Hepatocyte (in vitro differentiated cells): ENCODE measurements around the gene FITM1. TPM values are rescaled to one million over a fixed set of nuclear protein-coding genes. Genes with fewer than 3 reads are reported as not detected.

Experiments
- DNase-seq: peaks from one replicate; pipeline ENCODE4 v3.0.0-alpha.2; 2016; ENCODE audit warnings: low spot score
- H2AFZ ChIP-seq: fragments of 200-600 bp; sonication (generic); 2 replicates; pipeline ENCODE4 v1.6.0; 2016; ENCODE audit warnings: antibody characterized with exemption, mild to moderate bottlenecking
- H3K27ac ChIP-seq: fragments of 200-600 bp; sonication (generic); 2 replicates; pipeline ENCODE4 v1.5.1; 2016; ENCODE audit warnings: mild to moderate bottlenecking
- H3K27me3 ChIP-seq: fragments of 200-600 bp; sonication (generic); 2 replicates; pipeline ENCODE4 v1.6.1; 2016
- H3K36me3 ChIP-seq: fragments of 200-600 bp; sonication (generic); replicated peaks from 2 replicates; pipeline ENCODE4 v1.5.1; 2016; ENCODE audit warnings: low read depth; ENCODE audit not compliant: insufficient read depth
- H3K4me1 ChIP-seq: fragments of 200-600 bp; sonication (generic); 2 replicates; pipeline ENCODE4 v1.5.1; 2016; ENCODE audit warnings: mild to moderate bottlenecking, moderate library complexity; ENCODE audit not compliant: insufficient read depth
- H3K4me2 ChIP-seq: fragments of 200-600 bp; sonication (generic); 2 replicates; pipeline ENCODE4 v1.6.0; 2016
- H3K4me3 ChIP-seq: fragments of 200-600 bp; sonication (generic); 2 replicates; pipeline ENCODE4 v1.5.1; 2016; ENCODE audit warnings: mild to moderate bottlenecking
- H3K79me2 ChIP-seq: fragments of 200-600 bp; sonication (generic); 2 replicates; pipeline ENCODE4 v1.6.0; 2017; ENCODE audit warnings: mild to moderate bottlenecking
- H3K9me2 ChIP-seq: fragments of 200-600 bp; sonication (generic); replicated peaks from 2 replicates; pipeline ENCODE4 v1.6.0; 2017; ENCODE audit warnings: mild to moderate bottlenecking; ENCODE audit not compliant: insufficient read depth
- H3K9me3 ChIP-seq: fragments of 200-600 bp; sonication (generic); 2 replicates; pipeline ENCODE4 v1.5.1; 2016; ENCODE audit warnings: low read depth, mild to moderate bottlenecking
- H4K20me1 ChIP-seq: fragments of 200-600 bp; sonication (generic); 2 replicates; pipeline ENCODE4 v1.6.0; 2016; ENCODE audit warnings: mild to moderate bottlenecking; ENCODE audit not compliant: insufficient read depth, poor library complexity, severe bottlenecking
- EZH2 ChIP-seq: fragments of 200-600 bp; sonication (generic); IDR thresholded peaks from 2 replicates; pipeline ENCODE4 v1.6.1; 2016; ENCODE audit warnings: antibody characterized with exemption, mild to moderate bottlenecking, borderline replicate concordance
- EZH2phosphoT487 ChIP-seq: fragments of 200-600 bp; sonication (generic); IDR thresholded peaks from one replicate; pipeline ENCODE4 v1.6.1; 2018; ENCODE audit warnings: antibody characterized with exemption, mild to moderate bottlenecking, low read depth, moderate library complexity; ENCODE audit not compliant: unreplicated experiment, severe bottlenecking
- WGBS: methylation state at CpG from one replicate; pipeline ENCODE4 v1.1.6; 2016; ENCODE audit warnings: low lambda C conversion rate; ENCODE audit errors: missing lambda C conversion rate; 5-methylcytosine and 5-hydroxymethylcytosine counted together
- polyA plus RNA-seq: library from polyadenylated mRNA; unstranded; fragments of >200 nt; fragmentation: Nextera tagmentation; extraction: Ambion mirVana; gene quantifications from 2 replicates; pipeline ENCODE4 v1.2.1, GENCODE V29; 2016
- total RNA-seq: library from RNA; depleted of rRNA; stranded (reverse); fragments of >200 nt; gene quantifications from 2 replicates; pipeline ENCODE4 v1.2.3, GENCODE V29; 2014
- TF ChIP-seq, protein P1 (sequence below): fragments of 200-600 bp; sonication (generic); IDR thresholded peaks from 2 replicates; pipeline ENCODE4 v1.5.1; 2016; ENCODE audit warnings: antibody characterized with exemption, mild to moderate bottlenecking; ENCODE audit not compliant: poor library complexity

FITM1 gene
- total and polyA plus RNA-seq, 2 experiments from 2014 or later: 1.0 to 2.2 TPM

DNA sequence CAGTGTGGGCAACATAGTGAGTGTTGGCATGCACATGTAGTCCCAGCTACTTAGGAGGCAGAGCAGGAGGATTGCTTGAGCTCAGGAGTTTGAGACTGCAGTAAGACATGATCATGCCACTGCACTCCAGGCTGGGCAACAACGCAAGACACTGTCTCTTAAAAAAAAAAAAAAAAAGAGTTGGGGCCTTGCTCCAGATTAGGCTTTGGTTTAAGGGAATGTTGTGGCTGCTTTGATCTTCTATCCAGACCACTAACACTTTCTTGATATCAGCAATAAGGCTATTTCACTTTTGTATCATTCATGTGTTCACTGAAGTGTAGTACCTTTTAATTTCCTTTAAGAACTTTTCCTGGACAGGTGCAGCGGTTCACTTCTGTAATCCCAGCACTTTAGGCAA, 2.8 kb upstream of the FITM1 start:
- Histone ChIP-seq H3K4me3 (no peak overlapping the region), H3K4me1 (no peaks in the 10 kb centered on the region), H3K27ac (no peak overlapping the region), H3K79me2 (no peaks in the 10 kb centered on the region), H3K4me2 (no peak overlapping the region), H3K27me3 (no peaks in the 10 kb centered on the region), H2AFZ (no peak overlapping the region), H3K36me3 (no peaks in the 10 kb centered on the region), H3K9me3 (no peaks in the 10 kb centered on the region), H4K20me1 (no peaks in the 10 kb centered on the region), H3K9me2 (no peaks in the 10 kb centered on the region)
- DNase-seq: no peak
- WGBS: 88% methylated on average over 2 of the region's 2 CpGs
- TF ChIP-seq, protein P1, sequence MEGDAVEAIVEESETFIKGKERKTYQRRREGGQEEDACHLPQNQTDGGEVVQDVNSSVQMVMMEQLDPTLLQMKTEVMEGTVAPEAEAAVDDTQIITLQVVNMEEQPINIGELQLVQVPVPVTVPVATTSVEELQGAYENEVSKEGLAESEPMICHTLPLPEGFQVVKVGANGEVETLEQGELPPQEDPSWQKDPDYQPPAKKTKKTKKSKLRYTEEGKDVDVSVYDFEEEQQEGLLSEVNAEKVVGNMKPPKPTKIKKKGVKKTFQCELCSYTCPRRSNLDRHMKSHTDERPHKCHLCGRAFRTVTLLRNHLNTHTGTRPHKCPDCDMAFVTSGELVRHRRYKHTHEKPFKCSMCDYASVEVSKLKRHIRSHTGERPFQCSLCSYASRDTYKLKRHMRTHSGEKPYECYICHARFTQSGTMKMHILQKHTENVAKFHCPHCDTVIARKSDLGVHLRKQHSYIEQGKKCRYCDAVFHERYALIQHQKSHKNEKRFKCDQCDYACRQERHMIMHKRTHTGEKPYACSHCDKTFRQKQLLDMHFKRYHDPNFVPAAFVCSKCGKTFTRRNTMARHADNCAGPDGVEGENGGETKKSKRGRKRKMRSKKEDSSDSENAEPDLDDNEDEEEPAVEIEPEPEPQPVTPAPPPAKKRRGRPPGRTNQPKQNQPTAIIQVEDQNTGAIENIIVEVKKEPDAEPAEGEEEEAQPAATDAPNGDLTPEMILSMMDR: no peak
- TF ChIP-seq EZH2phosphoT487: no peak
- no peak for TF ChIP-seq EZH2

DNA sequence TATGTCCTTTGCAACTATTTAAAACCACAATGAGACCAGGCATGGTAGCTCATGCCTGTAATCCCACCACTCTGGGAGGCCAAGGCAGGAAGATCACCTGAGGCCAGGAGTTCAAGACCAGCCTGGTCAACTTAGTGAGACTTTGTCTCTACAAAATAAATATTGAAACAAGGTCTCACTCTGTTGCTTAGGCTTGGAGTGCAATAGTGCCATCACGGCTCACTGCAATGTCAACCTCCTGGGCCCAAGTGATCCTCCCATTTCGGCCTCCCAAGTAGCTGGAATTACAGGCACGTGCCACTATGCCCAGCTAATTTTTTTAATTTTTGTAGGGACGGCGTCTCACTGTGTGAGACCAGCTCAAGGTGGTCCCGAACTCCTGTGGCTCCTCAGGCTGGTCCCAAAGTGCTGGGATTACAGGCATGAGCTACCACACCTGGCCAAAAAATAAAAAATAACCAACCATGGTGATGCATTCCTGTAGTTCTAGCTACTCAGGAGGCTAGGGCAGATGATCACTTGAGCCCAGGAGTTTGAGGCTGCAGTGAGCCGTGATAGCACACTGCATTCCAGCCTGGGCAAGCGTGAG, 955 bp upstream of the FITM1 start:
- DNase-seq: no peak

DNA sequence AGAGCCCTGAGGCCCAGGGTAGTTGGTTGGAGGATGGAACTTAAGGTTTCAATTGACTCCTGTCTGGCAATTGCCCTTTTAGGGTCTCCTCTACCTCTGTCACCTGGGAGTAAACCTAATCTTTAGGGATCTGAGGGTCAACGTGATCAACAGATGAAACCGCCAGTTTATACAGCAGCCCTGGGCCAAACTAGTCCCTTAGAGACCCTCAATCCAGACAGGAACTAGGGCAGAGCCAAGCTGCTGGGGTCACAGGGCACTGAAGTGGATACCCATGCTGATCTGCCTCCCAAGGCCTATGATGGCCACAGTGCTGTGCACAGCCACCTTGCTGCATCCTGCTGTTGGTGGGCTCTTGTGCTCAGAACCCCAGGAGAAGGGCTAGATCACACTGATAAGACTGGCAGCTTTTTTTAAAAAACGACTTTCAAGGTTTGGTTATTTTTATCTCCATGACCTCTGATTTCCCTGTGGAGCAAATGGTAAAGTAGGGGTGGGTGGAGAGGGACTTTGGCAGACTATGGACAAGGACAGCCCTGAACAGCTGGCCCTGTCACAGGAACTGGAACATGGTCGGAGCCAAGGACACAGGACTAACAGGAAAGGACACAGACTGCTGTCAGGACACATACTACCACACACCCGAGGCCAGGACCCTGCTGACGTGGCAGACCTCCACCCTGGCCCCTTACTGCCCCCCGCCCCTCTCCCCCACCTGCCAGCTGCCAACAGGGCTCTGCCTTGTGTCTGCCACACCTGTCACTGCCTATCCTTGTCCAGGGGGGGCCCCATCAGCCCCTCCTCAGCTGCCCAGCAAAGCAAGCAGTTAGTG, 474 bp downstream of the FITM1 start:
- Histone ChIP-seq H3K9me2 (no peaks in the 10 kb centered on the region), H3K27ac (no peak overlapping the region), H3K27me3 (no peaks in the 10 kb centered on the region), H3K4me2 (no peak overlapping the region), H2AFZ (no peak overlapping the region), H3K9me3 (no peaks in the 10 kb centered on the region), H3K4me3 (no peak overlapping the region), H4K20me1 (no peaks in the 10 kb centered on the region), H3K79me2 (no peaks in the 10 kb centered on the region), H3K36me3 (no peaks in the 10 kb centered on the region), H3K4me1 (no peaks in the 10 kb centered on the region)
- DNase-seq: no peak
- TF ChIP-seq EZH2phosphoT487 (no peak), EZH2 (no peak)
- TF ChIP-seq, protein P1: no peak
- 64% methylated on average over 7 of the region's 7 CpGs for WGBS

More for the DNA sequence above, 955 bp upstream of the FITM1 start:
- Histone ChIP-seq H3K27me3 (no peaks in the 10 kb centered on the region), H3K9me2 (no peaks in the 10 kb centered on the region), H4K20me1 (no peaks in the 10 kb centered on the region), H3K4me1 (no peaks in the 10 kb centered on the region), H2AFZ (no peak overlapping the region), H3K36me3 (no peaks in the 10 kb centered on the region), H3K9me3 (no peaks in the 10 kb centered on the region), H3K4me3 (no peak overlapping the region), H3K27ac (no peak overlapping the region), H3K4me2 (no peak overlapping the region), H3K79me2 (no peaks in the 10 kb centered on the region)
- TF ChIP-seq, protein P1: no peak
- TF ChIP-seq EZH2 (no peak), EZH2phosphoT487 (no peak)
- 88% methylated on average over 8 of the region's 8 CpGs for WGBS
